Measurements from ENCODE around the gene EXOC7. TPM values are rescaled to one million over a fixed set of nuclear protein-coding genes. Genes with fewer than 3 reads are reported as not detected.

Gene EXOC7
- total RNA-seq, 4 donors from 2014 or later, result 69.3 to 107 (median 83.9) TPM

DNA sequence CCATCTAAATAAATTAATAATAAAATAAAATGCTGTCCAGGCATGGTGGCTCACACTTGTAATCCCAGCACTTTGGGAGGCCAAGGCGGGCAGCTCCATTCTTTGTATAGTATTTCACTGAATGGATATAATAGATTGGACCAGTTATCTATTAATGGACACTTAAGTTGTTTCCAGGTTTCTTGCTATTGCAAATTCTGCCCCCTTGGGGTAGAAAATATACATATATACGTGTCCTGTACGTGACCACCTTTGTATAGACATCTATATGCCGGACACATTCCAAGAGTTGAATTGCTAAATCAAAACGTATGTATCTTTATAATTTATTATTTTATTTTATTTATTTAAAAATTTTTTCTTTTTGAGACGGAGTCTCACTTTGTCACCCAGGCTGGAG is 3.9 kb upstream of the EXOC7 start:
- Histone ChIP-seq H3K27ac (no peak overlapping the region), H3K9me3 (no peaks in the 10 kb centered on the region), H3K4me1 (peaks cover 0 to 16% (median 6%) of the 10 kb centered on the region in 3 donors), H3K36me3 (no peaks in the 10 kb centered on the region), H3K27me3 (peaks cover 4% of the 10 kb centered on the region), H3K4me3 (no peak overlapping the region)
- 79 to 80% methylated on average over 5 to 6 of the region's 6 CpGs for WGBS, 2 donors (ENCODE audit: low coverage in 1 of 2)
- ATAC-seq, result no peak
- TF ChIP-seq, protein P1, sequence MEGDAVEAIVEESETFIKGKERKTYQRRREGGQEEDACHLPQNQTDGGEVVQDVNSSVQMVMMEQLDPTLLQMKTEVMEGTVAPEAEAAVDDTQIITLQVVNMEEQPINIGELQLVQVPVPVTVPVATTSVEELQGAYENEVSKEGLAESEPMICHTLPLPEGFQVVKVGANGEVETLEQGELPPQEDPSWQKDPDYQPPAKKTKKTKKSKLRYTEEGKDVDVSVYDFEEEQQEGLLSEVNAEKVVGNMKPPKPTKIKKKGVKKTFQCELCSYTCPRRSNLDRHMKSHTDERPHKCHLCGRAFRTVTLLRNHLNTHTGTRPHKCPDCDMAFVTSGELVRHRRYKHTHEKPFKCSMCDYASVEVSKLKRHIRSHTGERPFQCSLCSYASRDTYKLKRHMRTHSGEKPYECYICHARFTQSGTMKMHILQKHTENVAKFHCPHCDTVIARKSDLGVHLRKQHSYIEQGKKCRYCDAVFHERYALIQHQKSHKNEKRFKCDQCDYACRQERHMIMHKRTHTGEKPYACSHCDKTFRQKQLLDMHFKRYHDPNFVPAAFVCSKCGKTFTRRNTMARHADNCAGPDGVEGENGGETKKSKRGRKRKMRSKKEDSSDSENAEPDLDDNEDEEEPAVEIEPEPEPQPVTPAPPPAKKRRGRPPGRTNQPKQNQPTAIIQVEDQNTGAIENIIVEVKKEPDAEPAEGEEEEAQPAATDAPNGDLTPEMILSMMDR (IDR thresholded peaks at IDR 0.05), result no peak
- no peak for TF ChIP-seq POLR2A (IDR thresholded peaks at IDR 0.05)

GRCh38 chr17:76106703-76107102 is 3.1 kb upstream of the EXOC7 start:
- peaks cover 0 to 4% of the 10 kb centered on the region in 2 donors for H3K36me3 ChIP-seq
- H3K27me3 ChIP-seq, result no peaks in the 10 kb centered on the region
- TF ChIP-seq POLR2A (IDR thresholded peaks at IDR 0.05), result no peak
- no peak for TF ChIP-seq POLR2AphosphoS5 (IDR thresholded peaks at IDR 0.05)
- no peak for TF ChIP-seq EP300 (IDR thresholded peaks at IDR 0.05)
- TF ChIP-seq, protein P1 (IDR thresholded peaks at IDR 0.05), result no peak
- no peak overlapping the region for H3K4me3 ChIP-seq
- WGBS, 2 donors (ENCODE audit: low coverage in 1 of 2), result 30 to 75% methylated on average over 1 to 3 of the region's 3 CpGs
- no peak overlapping the region for H3K27ac ChIP-seq
- peaks cover 0 to 24% (median 13%) of the 10 kb centered on the region in 3 donors for H3K4me1 ChIP-seq
- no peaks in the 10 kb centered on the region for H3K9me3 ChIP-seq
- ATAC-seq, result no peak

DNA sequence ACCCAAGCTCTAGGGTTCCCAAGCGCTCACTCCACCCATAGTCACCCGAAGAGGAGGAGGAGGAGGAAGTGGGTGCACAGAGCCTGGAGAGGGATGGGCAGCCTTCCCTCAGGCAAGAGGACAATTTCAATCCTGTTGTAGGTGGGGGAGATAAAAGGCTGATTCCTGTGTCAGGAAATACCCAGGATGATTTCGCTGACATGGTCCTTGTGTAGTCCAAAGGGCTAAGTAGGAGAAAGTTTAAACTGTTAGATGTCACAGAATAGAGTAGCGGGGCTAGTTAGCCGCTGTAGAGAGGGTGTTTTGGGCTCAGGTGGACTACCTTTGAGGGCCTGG is 1.3 kb upstream of the EXOC7 start:
- Histone ChIP-seq H3K36me3 (peaks cover 0 to 23% of the 10 kb centered on the region in 2 donors), H3K9me3 (no peaks in the 10 kb centered on the region), H3K4me3 (no peak overlapping the region), H3K27ac (no peak overlapping the region), H3K27me3 (no peaks in the 10 kb centered on the region), H3K4me1 (peaks cover 0 to 29% (median 13%) of the 10 kb centered on the region in 3 donors)
- WGBS, 2 donors (ENCODE audit: low coverage in 1 of 2), result 58% methylated on average over 3 of the region's 5 CpGs; no CpG with 5 or more reads in 1 of the 2 donors
- ATAC-seq, result no peak
- TF ChIP-seq POLR2AphosphoS5 (IDR thresholded peaks at IDR 0.05) (no peak), POLR2A (IDR thresholded peaks at IDR 0.05) (no peak), EP300 (IDR thresholded peaks at IDR 0.05) (no peak)
- TF ChIP-seq, protein P1 (IDR thresholded peaks at IDR 0.05), result no peak

DNA sequence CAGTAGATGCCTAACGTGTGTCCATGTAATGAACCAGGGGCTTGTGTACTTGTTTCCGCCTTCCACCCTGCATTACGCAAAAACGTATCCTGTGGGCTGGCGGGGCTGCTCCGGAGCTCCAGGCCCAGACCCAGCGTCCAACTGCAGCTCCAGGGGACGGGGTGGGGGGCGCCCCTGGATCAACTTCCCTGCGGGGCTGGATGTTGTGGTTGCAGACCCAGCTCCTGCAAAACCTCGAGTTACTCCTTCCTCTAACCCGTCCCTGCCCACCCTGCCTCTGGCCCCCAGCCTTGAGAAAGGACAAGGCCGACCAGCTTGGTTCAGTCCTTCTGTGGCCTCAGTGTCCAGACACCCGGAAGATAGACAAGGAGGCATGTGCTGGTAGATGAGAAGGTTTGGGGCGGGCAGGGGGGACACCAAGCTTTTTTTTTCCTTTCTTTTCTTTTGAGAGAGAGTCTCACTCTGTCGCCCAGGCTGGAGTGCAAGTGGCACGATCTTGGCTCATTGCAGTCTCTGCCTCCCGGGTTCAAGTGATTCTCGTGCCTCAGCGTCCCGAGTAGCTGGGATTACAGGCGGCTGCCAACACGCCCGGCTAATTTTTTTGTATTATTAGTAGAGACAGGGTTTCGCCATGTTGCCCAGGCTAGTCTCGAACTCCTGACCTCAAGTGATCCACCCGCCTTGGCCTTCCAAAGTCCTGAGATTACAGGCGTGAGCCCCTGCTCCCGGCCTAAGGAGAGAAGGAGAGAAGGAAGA is 731 bp upstream of the EXOC7 start:
- peaks cover 0 to 29% (median 13%) of the 10 kb centered on the region in 3 donors for H3K4me1 ChIP-seq
- H3K27me3 ChIP-seq, result no peaks in the 10 kb centered on the region
- TF ChIP-seq EP300 (IDR thresholded peaks at IDR 0.05) (no peak), POLR2AphosphoS5 (IDR thresholded peaks at IDR 0.05) (no peak), POLR2A (IDR thresholded peaks at IDR 0.05) (no peak)
- TF ChIP-seq, protein P1 (IDR thresholded peaks at IDR 0.05), result no peak
- peak; percentile 23 for ATAC-seq
- WGBS, 2 donors (ENCODE audit: low coverage in 1 of 2), result 56 to 83% methylated on average over 7 to 12 of the region's 29 CpGs
- peaks cover 0 to 28% of the 10 kb centered on the region in 2 donors for H3K36me3 ChIP-seq
- H3K27ac ChIP-seq, result peak overlapping the region; percentile 19 to 87 (median 85)
- peak overlapping the region; percentile 62 to 94 for H3K4me3 ChIP-seq
- H3K9me3 ChIP-seq, result no peaks in the 10 kb centered on the region

DNA sequence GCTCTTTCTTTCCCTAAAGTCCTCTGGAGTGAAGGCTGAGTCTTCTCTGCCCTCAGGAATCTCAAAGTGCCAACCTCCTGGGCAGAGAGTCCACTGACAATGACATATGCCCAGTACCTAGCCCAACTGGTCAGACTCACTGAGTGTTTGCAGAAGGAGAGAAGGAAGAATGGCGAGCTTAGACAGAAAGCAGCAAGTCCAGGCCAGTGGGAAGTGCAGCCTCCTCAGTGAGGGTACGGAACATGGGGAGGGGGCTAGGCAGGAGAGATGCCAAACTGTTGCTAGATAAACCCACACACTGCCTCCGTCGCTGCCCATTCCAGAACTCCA is 678 bp downstream of the EXOC7 start:
- ATAC-seq, result no peak
- H3K9me3 ChIP-seq, result no peaks in the 10 kb centered on the region
- 0% methylated on average over 2 of the region's 4 CpGs; no CpG with 5 or more reads in 1 of the 2 donors for WGBS, 2 donors (ENCODE audit: low coverage in 1 of 2)
- peak overlapping the region in 3 of 4 donors; percentile 84 to 87 (median 86) for H3K27ac ChIP-seq
- TF ChIP-seq, protein P1 (IDR thresholded peaks at IDR 0.05), result no peak
- no peak for TF ChIP-seq EP300 (IDR thresholded peaks at IDR 0.05)
- TF ChIP-seq POLR2A (IDR thresholded peaks at IDR 0.05), result no peak
- TF ChIP-seq POLR2AphosphoS5 (IDR thresholded peaks at IDR 0.05), result no peak
- H3K27me3 ChIP-seq, result no peaks in the 10 kb centered on the region
- H3K4me3 ChIP-seq, result peak overlapping the region; percentile 62 to 94
- H3K4me1 ChIP-seq, result peaks cover 0 to 29% (median 13%) of the 10 kb centered on the region in 3 donors
- peaks cover 0 to 42% of the 10 kb centered on the region in 2 donors for H3K36me3 ChIP-seq
